Prostate gland (tissue), 2 donors: ENCODE results near the gene CLEC16A. TPM values are rescaled to one million over a fixed set of nuclear protein-coding genes. Genes with fewer than 3 reads are reported as not detected.

Source experiments
- DNase-seq: peaks from one replicate; pipeline ENCODE4 v3.0.0-alpha.2; 2019; ENCODE audit warnings: low spot score
- H3K27ac ChIP-seq, 2 donors: fragments of 200-600 bp; sonication (generic); 2 replicates each; pipeline ENCODE4 v1.5.1; 2017 to 2019
- H3K27me3 ChIP-seq: fragments of 200-600 bp; sonication (generic); replicated peaks from 2 replicates; pipeline ENCODE4 v1.5.1; 2019; ENCODE audit not compliant: insufficient read depth
- H3K36me3 ChIP-seq, 2 donors: fragments of 200-600 bp; sonication (generic); 1 replicate in 1 of 2; 2 replicates in 1 of 2; pipeline versions ENCODE4 v1.5.1 to v1.8.1; 2017 to 2019
- H3K4me1 ChIP-seq: fragments of 200-600 bp; sonication (generic); replicated peaks from 2 replicates; pipeline ENCODE4 v1.5.1; 2019
- H3K4me3 ChIP-seq, 2 donors: fragments of 200-600 bp; sonication (generic); 2 replicates each; pipeline ENCODE4 v1.5.1; 2017 to 2019
- H3K9me3 ChIP-seq: fragments of 200-600 bp; sonication (generic); 2 replicates; pipeline ENCODE4 v1.5.1; 2017
- POLR2A ChIP-seq: fragments of 450-650 bp; IDR thresholded peaks from one replicate; pipeline ENCODE4 v1.6.1; 2016; ENCODE audit warnings: antibody characterized with exemption, mild to moderate bottlenecking
- POLR2AphosphoS5 ChIP-seq: sonication (generic); formaldehyde crosslinking; IDR thresholded peaks from one replicate; pipeline ENCODE4 v1.6.1; 2017; ENCODE audit warnings: antibody characterized with exemption
- WGBS: methylation state at CpG from one replicate; pipeline ENCODE4 v1.1.5; 2018; 5-methylcytosine and 5-hydroxymethylcytosine counted together
- intact Hi-C: fragments of 100-400 bp; cut with DNase I; formaldehyde crosslinking; loops from one replicate; pipeline ENCODE4 v1.14.2; 2022
- total RNA-seq, 2 donors: library from RNA; depleted of rRNA; stranded (reverse); fragments of >200 nt; gene quantifications; one replicate each; pipeline ENCODE4 v1.1.0, GENCODE V29; 2016
- TF ChIP-seq, protein P1 (sequence below), 4 experiments: fragments of 200-600 bp in 2 of 4; fragments of 450-650 bp in 2 of 4; sonication (generic) in 2 of 4; IDR thresholded peaks; 1 replicate in 3 of 4; 2 replicates in 1 of 4; pipeline ENCODE4 v1.5.1; 2016 to 2019; ENCODE audit warnings: antibody characterized with exemption in 4 of 4, mild to moderate bottlenecking in 2 of 4, moderate library complexity in 2 of 4

The CLEC16A gene
- total RNA-seq, 2 donors from 2014 or later, result 26.1 to 52.2 TPM

DNA sequence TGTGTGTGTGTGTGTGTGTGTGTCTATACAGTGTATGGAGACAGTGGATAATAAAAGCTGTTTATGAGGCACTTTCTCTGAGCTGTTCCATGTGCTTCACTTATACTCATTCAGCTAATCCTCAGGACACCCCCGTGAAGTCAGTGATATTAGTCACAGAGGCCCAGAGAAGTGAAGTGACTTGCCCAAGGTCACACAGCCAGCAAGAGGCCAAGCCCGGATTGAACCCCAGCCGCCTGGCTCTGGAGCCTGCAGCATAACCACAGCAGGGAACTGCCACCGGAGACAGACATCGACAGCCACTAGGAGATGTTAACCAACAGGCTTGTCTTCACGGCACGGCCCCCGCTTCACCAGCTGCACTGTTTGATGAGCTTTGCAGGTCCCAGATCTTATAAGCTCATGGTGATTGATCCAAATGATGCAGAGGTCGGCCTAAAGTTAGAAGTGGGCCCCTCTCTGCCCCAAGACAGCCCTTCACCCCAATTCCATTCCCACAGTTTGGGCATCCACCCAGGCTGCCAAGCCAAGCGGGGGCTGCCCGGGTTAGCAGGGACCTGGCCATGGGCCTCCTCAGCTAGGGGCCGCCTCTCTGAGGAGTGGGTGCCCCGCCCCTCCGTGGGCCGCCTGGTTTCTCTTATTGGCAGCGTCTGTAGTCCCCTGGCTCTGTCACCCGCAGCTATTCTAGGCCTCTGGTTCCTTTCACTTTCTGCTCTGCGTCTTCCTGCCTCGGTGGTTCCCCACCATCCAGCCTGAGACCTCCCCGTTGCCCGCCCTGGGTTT is 280.7 kb downstream of the CLEC16A start:
- Histone ChIP-seq H3K4me1 (no peaks in the 10 kb centered on the region), H3K36me3 (no peaks in the 10 kb centered on the region), H3K27ac (peak overlapping the region; percentile 18 to 22), H3K27me3 (no peaks in the 10 kb centered on the region), H3K4me3 (no peak overlapping the region), H3K9me3 (no peaks in the 10 kb centered on the region)
- TF ChIP-seq POLR2AphosphoS5 (no peak), POLR2A (no peak)
- TF ChIP-seq, protein P1, sequence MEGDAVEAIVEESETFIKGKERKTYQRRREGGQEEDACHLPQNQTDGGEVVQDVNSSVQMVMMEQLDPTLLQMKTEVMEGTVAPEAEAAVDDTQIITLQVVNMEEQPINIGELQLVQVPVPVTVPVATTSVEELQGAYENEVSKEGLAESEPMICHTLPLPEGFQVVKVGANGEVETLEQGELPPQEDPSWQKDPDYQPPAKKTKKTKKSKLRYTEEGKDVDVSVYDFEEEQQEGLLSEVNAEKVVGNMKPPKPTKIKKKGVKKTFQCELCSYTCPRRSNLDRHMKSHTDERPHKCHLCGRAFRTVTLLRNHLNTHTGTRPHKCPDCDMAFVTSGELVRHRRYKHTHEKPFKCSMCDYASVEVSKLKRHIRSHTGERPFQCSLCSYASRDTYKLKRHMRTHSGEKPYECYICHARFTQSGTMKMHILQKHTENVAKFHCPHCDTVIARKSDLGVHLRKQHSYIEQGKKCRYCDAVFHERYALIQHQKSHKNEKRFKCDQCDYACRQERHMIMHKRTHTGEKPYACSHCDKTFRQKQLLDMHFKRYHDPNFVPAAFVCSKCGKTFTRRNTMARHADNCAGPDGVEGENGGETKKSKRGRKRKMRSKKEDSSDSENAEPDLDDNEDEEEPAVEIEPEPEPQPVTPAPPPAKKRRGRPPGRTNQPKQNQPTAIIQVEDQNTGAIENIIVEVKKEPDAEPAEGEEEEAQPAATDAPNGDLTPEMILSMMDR (IDR thresholded peaks at IDR 0.05), result no peak
- no peak for DNase-seq
- intact Hi-C loops, result no loop called here
- 80% methylated on average over 21 of the region's 21 CpGs for WGBS

GRCh38 chr16:11225677-11226549 is 281.5 kb downstream of the CLEC16A start:
- H3K36me3 ChIP-seq, result no peaks in the 10 kb centered on the region
- no peaks in the 10 kb centered on the region for H3K27me3 ChIP-seq
- TF ChIP-seq POLR2A, result no peak
- no peak for TF ChIP-seq POLR2AphosphoS5
- TF ChIP-seq, protein P1 (IDR thresholded peaks at IDR 0.05), result no peak
- no peaks in the 10 kb centered on the region for H3K9me3 ChIP-seq
- intact Hi-C loops, result no loop called here
- no peak overlapping the region for H3K4me3 ChIP-seq
- 86% methylated on average over 18 of the region's 18 CpGs for WGBS
- no peak overlapping the region for H3K27ac ChIP-seq
- H3K4me1 ChIP-seq, result no peaks in the 10 kb centered on the region
- DNase-seq, result no peak

GRCh38 chr16:11229432-11229831 is 285.1 kb downstream of the CLEC16A start:
- no peaks in the 10 kb centered on the region for H3K27me3 ChIP-seq
- 47% methylated on average over 5 of the region's 5 CpGs for WGBS
- no peak overlapping the region for H3K27ac ChIP-seq
- H3K4me3 ChIP-seq, result no peak overlapping the region
- TF ChIP-seq POLR2A (no peak), POLR2AphosphoS5 (no peak)
- TF ChIP-seq, protein P1 (IDR thresholded peaks at IDR 0.05), result no peak
- DNase-seq, result no peak
- no peaks in the 10 kb centered on the region for H3K4me1 ChIP-seq
- intact Hi-C loops, result no loop called here
- no peaks in the 10 kb centered on the region for H3K36me3 ChIP-seq
- H3K9me3 ChIP-seq, result no peaks in the 10 kb centered on the region

DNA sequence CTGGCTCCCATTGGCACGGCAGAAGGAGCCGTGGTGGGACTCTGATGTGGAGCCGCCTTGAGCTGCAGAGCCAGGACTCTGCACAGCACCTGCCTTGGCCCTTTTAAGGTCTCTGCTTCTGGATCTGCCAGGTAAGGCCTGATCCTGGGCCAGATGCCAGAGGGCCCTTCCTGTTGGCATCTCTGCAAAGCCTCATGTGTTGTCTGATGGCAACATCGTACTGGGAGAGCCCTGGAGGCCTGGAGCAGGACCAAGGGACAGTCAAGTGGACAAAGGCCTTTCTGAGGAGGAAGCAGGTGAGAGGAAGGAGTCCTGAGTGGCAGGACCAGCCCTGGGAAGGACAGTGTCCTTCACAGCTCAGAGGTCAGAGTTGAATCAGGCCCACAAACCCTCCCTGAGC is 285.5 kb downstream of the CLEC16A start:
- DNase-seq, result peak; percentile 91
- Histone ChIP-seq H3K27ac (peak overlapping the region in 1 of 2 donors; percentile 36), H3K27me3 (no peaks in the 10 kb centered on the region), H3K4me1 (no peaks in the 10 kb centered on the region), H3K4me3 (no peak overlapping the region), H3K36me3 (no peaks in the 10 kb centered on the region), H3K9me3 (no peaks in the 10 kb centered on the region)
- intact Hi-C loops, result no loop called here
- TF ChIP-seq POLR2AphosphoS5 (peak; percentile 87), POLR2A (no peak)
- TF ChIP-seq, protein P1 (IDR thresholded peaks at IDR 0.05), result no peak
- 41% methylated on average over 4 of the region's 4 CpGs for WGBS
